Measurements from ENCODE around the gene MYO7A.

The MYO7A gene

DNA sequence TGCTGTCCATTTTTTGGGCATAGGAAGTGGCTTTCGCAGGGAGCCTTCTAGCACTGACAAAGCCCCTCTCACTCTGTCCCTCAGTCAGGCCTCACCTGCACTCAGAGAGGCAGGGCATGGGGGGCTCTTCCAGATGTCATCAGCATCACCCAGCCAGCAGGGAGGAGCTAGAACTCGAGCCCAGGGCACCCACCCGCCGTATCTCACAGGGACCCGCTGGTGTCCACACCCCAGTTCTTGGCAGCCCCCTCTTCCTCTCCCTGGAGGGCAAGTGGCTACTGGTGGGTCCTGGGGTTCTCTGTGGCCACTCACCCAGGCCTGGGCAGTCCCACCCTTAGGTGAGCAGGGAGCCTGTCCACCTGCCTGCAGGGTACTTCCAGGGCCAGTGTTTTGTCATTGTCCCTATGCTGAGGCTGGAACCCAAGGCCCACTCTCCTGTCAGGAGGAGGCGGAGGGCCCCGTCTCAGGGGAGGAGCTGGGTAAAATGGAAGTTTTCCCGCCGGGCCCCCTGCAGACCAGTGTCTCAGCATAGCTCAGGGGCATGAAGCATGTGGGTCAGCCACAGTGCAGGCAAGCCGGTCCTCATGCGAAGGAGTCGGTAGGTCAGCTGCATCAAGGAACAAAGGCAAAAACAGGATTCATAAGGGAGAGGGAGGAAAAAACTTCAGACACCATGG is 21.8 kb downstream of the MYO7A start:
- H3K9ac ChIP-seq, result no peak overlapping the region
- H3K27ac ChIP-seq, result no peak overlapping the region
- H3K4me3 ChIP-seq (ENCODE audit: low read depth, low read length), result no peak overlapping the region
- no peaks in the 10 kb centered on the region for H3K36me3 ChIP-seq (ENCODE audit: control insufficient read depth, insufficient read depth, low read length)
- H3K27me3 ChIP-seq (ENCODE audit: control insufficient read depth, insufficient read depth, low read length), result no peaks in the 10 kb centered on the region
- no peak overlapping the region for H3K4me2 ChIP-seq (ENCODE audit: low read length)
- H3K79me2 ChIP-seq, result no peaks in the 10 kb centered on the region
- TF ChIP-seq, protein P1, sequence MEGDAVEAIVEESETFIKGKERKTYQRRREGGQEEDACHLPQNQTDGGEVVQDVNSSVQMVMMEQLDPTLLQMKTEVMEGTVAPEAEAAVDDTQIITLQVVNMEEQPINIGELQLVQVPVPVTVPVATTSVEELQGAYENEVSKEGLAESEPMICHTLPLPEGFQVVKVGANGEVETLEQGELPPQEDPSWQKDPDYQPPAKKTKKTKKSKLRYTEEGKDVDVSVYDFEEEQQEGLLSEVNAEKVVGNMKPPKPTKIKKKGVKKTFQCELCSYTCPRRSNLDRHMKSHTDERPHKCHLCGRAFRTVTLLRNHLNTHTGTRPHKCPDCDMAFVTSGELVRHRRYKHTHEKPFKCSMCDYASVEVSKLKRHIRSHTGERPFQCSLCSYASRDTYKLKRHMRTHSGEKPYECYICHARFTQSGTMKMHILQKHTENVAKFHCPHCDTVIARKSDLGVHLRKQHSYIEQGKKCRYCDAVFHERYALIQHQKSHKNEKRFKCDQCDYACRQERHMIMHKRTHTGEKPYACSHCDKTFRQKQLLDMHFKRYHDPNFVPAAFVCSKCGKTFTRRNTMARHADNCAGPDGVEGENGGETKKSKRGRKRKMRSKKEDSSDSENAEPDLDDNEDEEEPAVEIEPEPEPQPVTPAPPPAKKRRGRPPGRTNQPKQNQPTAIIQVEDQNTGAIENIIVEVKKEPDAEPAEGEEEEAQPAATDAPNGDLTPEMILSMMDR (IDR thresholded peaks at IDR 0.05), result no peak
- no peaks in the 10 kb centered on the region for H3K9me3 ChIP-seq (ENCODE audit: control insufficient read depth, low read length)
- H3K4me1 ChIP-seq, result no peaks in the 10 kb centered on the region
- H2AFZ ChIP-seq, result no peak overlapping the region

GRCh38 chr11:77150836-77151235 is 22.8 kb downstream of the MYO7A start:
- Histone ChIP-seq H3K4me2 (ENCODE audit: low read length) (no peak overlapping the region), H3K4me3 (ENCODE audit: low read depth, low read length) (no peak overlapping the region), H3K27ac (no peak overlapping the region), H3K27me3 (ENCODE audit: control insufficient read depth, insufficient read depth, low read length) (no peaks in the 10 kb centered on the region), H3K79me2 (no peaks in the 10 kb centered on the region), H3K4me1 (no peaks in the 10 kb centered on the region), H3K9me3 (ENCODE audit: control insufficient read depth, low read length) (no peaks in the 10 kb centered on the region), H3K36me3 (ENCODE audit: control insufficient read depth, insufficient read depth, low read length) (no peaks in the 10 kb centered on the region), H2AFZ (no peak overlapping the region), H3K9ac (no peak overlapping the region)
- TF ChIP-seq, protein P1 (IDR thresholded peaks at IDR 0.05), result no peak

GRCh38 chr11:77151804-77152509 is 23.9 kb downstream of the MYO7A start:
- no peaks in the 10 kb centered on the region for H3K4me1 ChIP-seq
- H3K36me3 ChIP-seq (ENCODE audit: control insufficient read depth, insufficient read depth, low read length), result no peaks in the 10 kb centered on the region
- H2AFZ ChIP-seq, result no peak overlapping the region
- TF ChIP-seq, protein P1 (IDR thresholded peaks at IDR 0.05), result no peak
- H3K9me3 ChIP-seq (ENCODE audit: control insufficient read depth, low read length), result no peaks in the 10 kb centered on the region
- H3K79me2 ChIP-seq, result no peaks in the 10 kb centered on the region
- H3K4me2 ChIP-seq (ENCODE audit: low read length), result no peak overlapping the region
- H3K27me3 ChIP-seq (ENCODE audit: control insufficient read depth, insufficient read depth, low read length), result no peaks in the 10 kb centered on the region
- H3K9ac ChIP-seq, result no peak overlapping the region
- no peak overlapping the region for H3K27ac ChIP-seq
- H3K4me3 ChIP-seq (ENCODE audit: low read depth, low read length), result no peak overlapping the region

GRCh38 chr11:77152846-77153245 is 24.8 kb downstream of the MYO7A start:
- Histone ChIP-seq H3K4me2 (ENCODE audit: low read length) (no peak overlapping the region), H3K9ac (no peak overlapping the region), H3K27ac (no peak overlapping the region), H3K79me2 (no peaks in the 10 kb centered on the region), H3K27me3 (ENCODE audit: control insufficient read depth, insufficient read depth, low read length) (no peaks in the 10 kb centered on the region), H3K4me3 (ENCODE audit: low read depth, low read length) (no peak overlapping the region), H3K4me1 (no peaks in the 10 kb centered on the region), H3K36me3 (ENCODE audit: control insufficient read depth, insufficient read depth, low read length) (no peaks in the 10 kb centered on the region), H3K9me3 (ENCODE audit: control insufficient read depth, low read length) (no peaks in the 10 kb centered on the region), H2AFZ (no peak overlapping the region)
- TF ChIP-seq, protein P1 (IDR thresholded peaks at IDR 0.05), result no peak

Data from parathyroid adenoma (tissue), 2 donors.